ENCODE results near the gene EFCAB6. TPM values are rescaled to one million over a fixed set of nuclear protein-coding genes. Genes with fewer than 3 reads are reported as not detected.

The EFCAB6 gene
- total and polyA plus RNA-seq, 4 donors, result 0.14 to 2.1 (median 0.53) TPM

- TF ChIP-seq REST (IDR thresholded peaks at IDR 0.05) (no peak), TAF1 (conservative IDR thresholded peaks at IDR 0.05) (no peak), HNF4A (conservative IDR thresholded peaks at IDR 0.05) (no peak), JUND (IDR thresholded peaks at IDR 0.05) (no peak), NR2F2 (IDR thresholded peaks at IDR 0.05) (no peak), HNF4G (IDR thresholded peaks at IDR 0.05) (no peak), YY1 (IDR thresholded peaks at IDR 0.05) (no peak), RXRA (IDR thresholded peaks at IDR 0.05) (no peak), FOXA2 (IDR thresholded peaks at IDR 0.05) (no peak), RAD21 (IDR thresholded peaks at IDR 0.05) (no peak), EGR1 (IDR thresholded peaks at IDR 0.05; ENCODE audit: low read depth in 2 of 2) (no peak), GABPA (IDR thresholded peaks at IDR 0.05 in 1 of 2, conservative IDR thresholded peaks at IDR 0.05 in 1 of 2) (no peak), FOXA1 (IDR thresholded peaks at IDR 0.05) (no peak), SP1 (IDR thresholded peaks at IDR 0.05) (no peak)
- TF ChIP-seq, protein P1, sequence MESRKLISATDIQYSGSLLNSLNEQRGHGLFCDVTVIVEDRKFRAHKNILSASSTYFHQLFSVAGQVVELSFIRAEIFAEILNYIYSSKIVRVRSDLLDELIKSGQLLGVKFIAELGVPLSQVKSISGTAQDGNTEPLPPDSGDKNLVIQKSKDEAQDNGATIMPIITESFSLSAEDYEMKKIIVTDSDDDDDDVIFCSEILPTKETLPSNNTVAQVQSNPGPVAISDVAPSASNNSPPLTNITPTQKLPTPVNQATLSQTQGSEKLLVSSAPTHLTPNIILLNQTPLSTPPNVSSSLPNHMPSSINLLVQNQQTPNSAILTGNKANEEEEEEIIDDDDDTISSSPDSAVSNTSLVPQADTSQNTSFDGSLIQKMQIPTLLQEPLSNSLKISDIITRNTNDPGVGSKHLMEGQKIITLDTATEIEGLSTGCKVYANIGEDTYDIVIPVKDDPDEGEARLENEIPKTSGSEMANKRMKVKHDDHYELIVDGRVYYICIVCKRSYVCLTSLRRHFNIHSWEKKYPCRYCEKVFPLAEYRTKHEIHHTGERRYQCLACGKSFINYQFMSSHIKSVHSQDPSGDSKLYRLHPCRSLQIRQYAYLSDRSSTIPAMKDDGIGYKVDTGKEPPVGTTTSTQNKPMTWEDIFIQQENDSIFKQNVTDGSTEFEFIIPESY (IDR thresholded peaks at IDR 0.05), result no peak
- TF ChIP-seq, protein P2, sequence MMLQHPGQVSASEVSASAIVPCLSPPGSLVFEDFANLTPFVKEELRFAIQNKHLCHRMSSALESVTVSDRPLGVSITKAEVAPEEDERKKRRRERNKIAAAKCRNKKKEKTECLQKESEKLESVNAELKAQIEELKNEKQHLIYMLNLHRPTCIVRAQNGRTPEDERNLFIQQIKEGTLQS (IDR thresholded peaks at IDR 0.05), result no peak
- TF ChIP-seq, protein P3, sequence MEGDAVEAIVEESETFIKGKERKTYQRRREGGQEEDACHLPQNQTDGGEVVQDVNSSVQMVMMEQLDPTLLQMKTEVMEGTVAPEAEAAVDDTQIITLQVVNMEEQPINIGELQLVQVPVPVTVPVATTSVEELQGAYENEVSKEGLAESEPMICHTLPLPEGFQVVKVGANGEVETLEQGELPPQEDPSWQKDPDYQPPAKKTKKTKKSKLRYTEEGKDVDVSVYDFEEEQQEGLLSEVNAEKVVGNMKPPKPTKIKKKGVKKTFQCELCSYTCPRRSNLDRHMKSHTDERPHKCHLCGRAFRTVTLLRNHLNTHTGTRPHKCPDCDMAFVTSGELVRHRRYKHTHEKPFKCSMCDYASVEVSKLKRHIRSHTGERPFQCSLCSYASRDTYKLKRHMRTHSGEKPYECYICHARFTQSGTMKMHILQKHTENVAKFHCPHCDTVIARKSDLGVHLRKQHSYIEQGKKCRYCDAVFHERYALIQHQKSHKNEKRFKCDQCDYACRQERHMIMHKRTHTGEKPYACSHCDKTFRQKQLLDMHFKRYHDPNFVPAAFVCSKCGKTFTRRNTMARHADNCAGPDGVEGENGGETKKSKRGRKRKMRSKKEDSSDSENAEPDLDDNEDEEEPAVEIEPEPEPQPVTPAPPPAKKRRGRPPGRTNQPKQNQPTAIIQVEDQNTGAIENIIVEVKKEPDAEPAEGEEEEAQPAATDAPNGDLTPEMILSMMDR (IDR thresholded peaks at IDR 0.05; ENCODE audit: low read depth, low read length, missing input control), result no peak
- TF ChIP-seq, protein P4, sequence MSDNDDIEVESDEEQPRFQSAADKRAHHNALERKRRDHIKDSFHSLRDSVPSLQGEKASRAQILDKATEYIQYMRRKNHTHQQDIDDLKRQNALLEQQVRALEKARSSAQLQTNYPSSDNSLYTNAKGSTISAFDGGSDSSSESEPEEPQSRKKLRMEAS (IDR thresholded peaks at IDR 0.05), result no peak
- no peaks in the 10 kb centered on the region for H3K4me1 ChIP-seq (ENCODE audit: control insufficient read depth in 4 of 4, insufficient read depth in 4 of 4, low read length in 3 of 4)
- H3K36me3 ChIP-seq (ENCODE audit: control insufficient read depth in 4 of 4, insufficient read depth in 3 of 4, low read depth in 1 of 4, low read length in 3 of 4), result no peaks in the 10 kb centered on the region
- H3K9ac ChIP-seq (ENCODE audit: low read depth in 1 of 2, low read length in 2 of 2), result no peak overlapping the region
- DNase-seq (ENCODE audit: low spot score), result no peak
- 86% methylated on average over 31 of the region's 31 CpGs for WGBS
- H3K9me3 ChIP-seq (ENCODE audit: control insufficient read depth in 4 of 4, low read length in 3 of 4), result no peaks in the 10 kb centered on the region
- H3K27me3 ChIP-seq (ENCODE audit: control insufficient read depth in 4 of 4, insufficient read depth in 4 of 4, low read length in 3 of 4), result no peaks in the 10 kb centered on the region
- no peak overlapping the region for H3K4me3 ChIP-seq (ENCODE audit: low read depth in 1 of 3, low read length in 3 of 3)
- no peak overlapping the region for H3K27ac ChIP-seq (ENCODE audit: low read depth in 1 of 2, low read length in 2 of 2)
These were observed 297.5 kb downstream of the EFCAB6 start for GRCh38 chr22:43514476-43515157.
